Heart left ventricle (tissue), 16 donors: ENCODE results near the gene TBCE. TPM values are rescaled to one million over a fixed set of nuclear protein-coding genes. Genes with fewer than 3 reads are reported as not detected.
A peak's percentile ranks its signal among the peaks of the same experiment; 100 is the strongest.

ENCODE experiments used
- ATAC-seq, 4 donors: fragments of 200-7000 bp; cut with Tn5 transposase; one replicate each; pipeline ENCODE4 v1.9.1; 2020 to 2022; ENCODE audit warnings: moderate library complexity in 4 of 4, mild to moderate bottlenecking in 3 of 4, moderate number of reproducible peaks in 1 of 4
- DNase-seq, 5 donors: peaks; one replicate each; pipeline ENCODE4 v3.0.0-alpha.2; 2020
- H3K27ac ChIP-seq, 12 donors: fragments of 200-600 bp; sonication (generic) in 4 of 12; one replicate each; pipeline versions ENCODE4 v1.5.0 to v1.8.0; 2016 to 2022; ENCODE audit warnings: mild to moderate bottlenecking in 2 of 12
- H3K27me3 ChIP-seq, 9 donors: fragments of 200-600 bp; sonication (generic) in 2 of 9; one replicate each; pipeline versions ENCODE4 v1.5.1 to v1.8.0; 2016 to 2022; ENCODE audit warnings: mild to moderate bottlenecking in 3 of 9
- H3K36me3 ChIP-seq, 9 donors: fragments of 200-600 bp; sonication (generic) in 2 of 9; one replicate each; pipeline versions ENCODE4 v1.5.0 to v1.8.0; 2018 to 2022; ENCODE audit warnings: mild to moderate bottlenecking in 2 of 9
- H3K4me1 ChIP-seq, 12 donors: fragments of 200-600 bp; sonication (generic) in 4 of 12; one replicate each; pipeline versions ENCODE4 v1.5.0 to v1.8.0; 2016 to 2022; ENCODE audit warnings: mild to moderate bottlenecking in 3 of 12
- H3K4me3 ChIP-seq, 12 donors: fragments of 200-600 bp; sonication (generic) in 4 of 12; one replicate each; pipeline versions ENCODE4 v1.5.0 to v1.8.0; 2017 to 2022; ENCODE audit warnings: mild to moderate bottlenecking in 9 of 12, moderate library complexity in 4 of 12
- H3K9me3 ChIP-seq, 12 donors: fragments of 200-600 bp; sonication (generic) in 4 of 12; one replicate each; pipeline versions ENCODE4 v1.5.0 to v1.8.0; 2016 to 2022; ENCODE audit warnings: mild to moderate bottlenecking in 1 of 12
- CTCF ChIP-seq, 12 donors: fragments of 200-600 bp; sonication (generic) in 4 of 12; IDR thresholded peaks; one replicate each; pipeline versions ENCODE4 v1.5.0 to v1.8.0; 2018 to 2022; ENCODE audit warnings: antibody characterized with exemption in 12 of 12, mild to moderate bottlenecking in 5 of 12
- POLR2A ChIP-seq, 2 donors: fragments of 450-650 bp; IDR thresholded peaks; one replicate each; pipeline ENCODE4 v1.6.1; 2017; ENCODE audit warnings: antibody characterized with exemption in 2 of 2, mild to moderate bottlenecking in 2 of 2, moderate library complexity in 2 of 2
- WGBS, 4 donors: extraction: QIAGEN DNeasy Blood & Tissue Kit in 2 of 4; methylation state at CpG; one replicate each; pipeline versions ENCODE4 v1.1.5 to v1.1.7; 2013 to 2018; 5-methylcytosine and 5-hydroxymethylcytosine counted together
- intact Hi-C, 10 donors: fragments of 100-400 bp; cut with DNase I; formaldehyde crosslinking; loops; one replicate each; pipeline versions ENCODE4 v1.11.1 to v1.14.2; 2022
- polyA plus RNA-seq, 2 donors: library from polyadenylated mRNA; stranded (reverse); fragments of 200-250 nt; gene quantifications; one replicate each; pipeline ENCODE4 v1.2.3, GENCODE V29; 2013
- total RNA-seq, 9 donors: library from RNA; depleted of rRNA in 2 of 9; stranded (reverse); fragments of >200 nt in 2 of 9; fragmentation: NEBNext Ultra II Directional in 3 of 9; extraction: Animal tissue kit (Norgen Biotek cat#: 25700) in 3 of 9; gene quantifications; one replicate each; pipeline versions ENCODE4 v1.1.0 to v1.2.4, GENCODE V29; 2016 to 2023
- donor health status: ischemic (EF 13 %, LVEDD 7.1; RV severe dilation, severe dysfunction).
- donor health status: healthy with polysubstance abuse.
- donor health status: DM: no; HTN: yes; CAD: no.
- donor health status: DM: no; HTN: no; CAD: no.
- donor health status: ischemic (EF 25% LVEDD 6.9; RV normal size, moderate dysfunction).
- donor health status: ischemic (EF 25% LVEDD 5.7; RV mildly dilated, moderate dysfunction).
- donor health status: healthy.
- donor health status: DM: yes; HTN: yes; CAD: no.
- donor health status: ischemic (EF 35%, LVEDD 5.7; RV mildly dilated, moderate dysfunction).
- donor health status: nonischemic (EF 11% LVEDD 7.7; RV severe dilation, severe dysfunction).
- donor health status: DM: yes; HTN: yes; CAD: no.
- donor health status: PGD.
- donor health status: ischemic (EF 29% LVEDD 5.4; RV normal size, mild dysfunction).
- donor health status: nonischemic (EF 23%, LVEDD 6.1; RV moderate dilation, normal function).

Gene TBCE
- total and polyA plus RNA-seq, 11 donors = 15.2 to 39.5 (median 18.2) TPM

- H3K4me1 ChIP-seq = peaks cover 0 to 16% (median 0%) of the 10 kb centered on the region in 12 donors
- DNase-seq = no peak
- no peak for ATAC-seq
- peaks cover 0 to 47% (median 34%) of the 10 kb centered on the region in 9 donors for H3K36me3 ChIP-seq
- WGBS, 4 donors = 91 to 97% (median 93%) methylated on average over 9 of the region's 9 CpGs
- TF ChIP-seq CTCF (IDR thresholded peaks at IDR 0.05) (no peak), POLR2A (IDR thresholded peaks at IDR 0.05) (no peak)
- H3K4me3 ChIP-seq = no peak overlapping the region
- H3K27ac ChIP-seq = no peak overlapping the region
- intact Hi-C loops = no loop called here
- H3K27me3 ChIP-seq = no peaks in the 10 kb centered on the region
- H3K9me3 ChIP-seq = no peaks in the 10 kb centered on the region
Observed at GRCh38 chr1:235494531-235494930, 127.3 kb downstream of the TBCE start.

- no peak for ATAC-seq
- no peak for TF ChIP-seq CTCF (IDR thresholded peaks at IDR 0.05)
- no peak for TF ChIP-seq POLR2A (IDR thresholded peaks at IDR 0.05)
- H3K27ac ChIP-seq = no peak overlapping the region
Observed at GRCh38 chr1:235495030-235495429, 127.8 kb downstream of the TBCE start.

GRCh38 chr1:235495551-235495950 is 128.3 kb downstream of the TBCE start:
- ATAC-seq (peak in 1 of 4 donors; percentile 13), DNase-seq (no peak)
- Histone ChIP-seq H3K27ac (no peak overlapping the region), H3K36me3 (peaks cover 0 to 46% (median 27%) of the 10 kb centered on the region in 9 donors), H3K27me3 (no peaks in the 10 kb centered on the region), H3K9me3 (no peaks in the 10 kb centered on the region), H3K4me3 (no peak overlapping the region), H3K4me1 (peaks cover 0 to 21% (median 2%) of the 10 kb centered on the region in 12 donors)
- no peak for TF ChIP-seq CTCF (IDR thresholded peaks at IDR 0.05)
- WGBS, 4 donors = 36 to 38% (median 38%) methylated on average over 2 of the region's 2 CpGs
- intact Hi-C loops = no loop called here

More at GRCh38 chr1:235495030-235495429, 127.8 kb downstream of the TBCE start:
- Histone ChIP-seq H3K4me1 (peaks cover 0 to 16% (median 0%) of the 10 kb centered on the region in 12 donors), H3K4me3 (no peak overlapping the region), H3K9me3 (no peaks in the 10 kb centered on the region), H3K27me3 (no peaks in the 10 kb centered on the region), H3K36me3 (peaks cover 0 to 46% (median 33%) of the 10 kb centered on the region in 9 donors)
- intact Hi-C loops = no loop called here
- no peak for DNase-seq
- WGBS, 4 donors = 94 to 96% (median 95%) methylated on average over 5 of the region's 5 CpGs

GRCh38 chr1:235500971-235501540 is 133.8 kb downstream of the TBCE start:
- ATAC-seq (no peak), DNase-seq (no peak)
- TF ChIP-seq POLR2A (IDR thresholded peaks at IDR 0.05) (no peak), CTCF (IDR thresholded peaks at IDR 0.05) (no peak)
- Histone ChIP-seq H3K4me1 (peaks cover 0 to 31% (median 20%) of the 10 kb centered on the region in 12 donors), H3K27me3 (no peaks in the 10 kb centered on the region), H3K36me3 (no peaks in the 10 kb centered on the region), H3K27ac (peak overlapping the region in 1 of 12 donors; percentile 99), H3K4me3 (no peak overlapping the region), H3K9me3 (no peaks in the 10 kb centered on the region)
- intact Hi-C loops = loop anchor here in 4 of 10 donors (5.0 to 10.0 kb wide), 5 partner anchors 174 to 784 kb away; partner anchors contain the start of genes LYST (in 2 of the 4), ARID4B (in 1 of the 4), ERO1B (in 1 of the 4) and GGPS1 (in 1 of the 4)
- WGBS, 4 donors = 79 to 84% (median 82%) methylated on average over 5 of the region's 5 CpGs

Other genes with a start within 250 kb of the TBCE start
- 100 to 1,000 TPM in 1 of 9 donors, 10 to 100 TPM in 8; 56.7 to 100 (median 83.3) TPM for gene TOMM20, start 238.6 kb upstream of the TBCE start, total RNA-seq
- gene TOMM20, start 238.6 kb upstream of the TBCE start, polyA plus RNA-seq = 10 to 100 TPM; 43.0 to 80.9 TPM
- 10 to 100 TPM; 34.2 to 75.1 (median 48.6) TPM for gene RBM34, start 206.2 kb upstream of the TBCE start, total RNA-seq
- 10 to 100 TPM; 97.5 to 97.8 TPM for gene RBM34, start 206.2 kb upstream of the TBCE start, polyA plus RNA-seq
- gene ARID4B, start 39.2 kb upstream of the TBCE start, total RNA-seq = 10 to 100 TPM; 12.4 to 20.4 (median 15.3) TPM
- 10 to 100 TPM; 12.8 to 18.4 TPM for gene ARID4B, start 39.2 kb upstream of the TBCE start, polyA plus RNA-seq
- gene GGPS1, start 38.9 kb upstream of the TBCE start, total RNA-seq = 10 to 100 TPM; 16.4 to 40.2 (median 30.0) TPM
- 10 to 100 TPM; 22.1 to 29.7 TPM for gene GGPS1, start 38.9 kb upstream of the TBCE start, polyA plus RNA-seq
- 10 to 100 TPM; 18.3 to 25.9 (median 20.9) TPM for gene B3GALNT2, start 137.0 kb downstream of the TBCE start, total RNA-seq
- gene B3GALNT2, start 137.0 kb downstream of the TBCE start, polyA plus RNA-seq = 10 to 100 TPM in 1 of 2 donors, 1 to 10 TPM in 1; 5.4 to 13.0 TPM